Measurements from ENCODE around the gene SERAC1. TPM values are rescaled to one million over a fixed set of nuclear protein-coding genes. Genes with fewer than 3 reads are reported as not detected.

The SERAC1 gene
- total and polyA plus RNA-seq, 2 of the 4 experiments (the other 2 are of a cell fraction): 7.7 to 15.6 TPM

DNA sequence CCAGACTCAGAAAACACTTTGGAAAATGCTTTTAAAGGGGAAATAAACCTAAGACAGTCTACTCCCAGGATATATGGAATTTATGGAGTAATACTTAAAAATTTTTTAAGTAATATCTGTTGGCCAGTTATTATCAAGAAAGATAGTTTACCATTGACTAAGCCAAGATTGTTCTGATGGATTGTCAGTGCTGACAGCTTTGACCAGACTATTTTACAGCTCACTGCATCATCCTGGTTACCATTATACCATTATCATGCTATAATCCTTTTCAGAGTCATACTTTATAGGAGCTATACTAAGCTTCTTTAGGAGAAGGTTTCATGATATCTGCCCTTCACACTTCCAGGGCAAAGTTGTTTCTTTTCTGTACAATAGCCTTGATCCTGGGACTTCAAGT is 16.5 kb upstream of the SERAC1 start:
- no peak overlapping the region for H2AK5ac ChIP-seq (ENCODE audit: low read depth, low read length)
- H3K18ac ChIP-seq (ENCODE audit: low read depth, low read length): no peak overlapping the region
- no peak overlapping the region for H2BK15ac ChIP-seq (ENCODE audit: low read depth, low read length)
- no peaks in the 10 kb centered on the region for H3K9me1 ChIP-seq (ENCODE audit: insufficient read depth, low read length)
- no peak overlapping the region for H3K27ac ChIP-seq (ENCODE audit: insufficient read depth, low read length)
- no TSS peak for BruUV-seq (replicated peaks)
- H3K79me1 ChIP-seq (ENCODE audit: low read depth in 1 of 2, low read length in 2 of 2): peaks cover 3 to 9% of the 10 kb centered on the region in 2 experiments; a peak in 2 of 4 replicates
- no peak overlapping the region for H4K5ac ChIP-seq (ENCODE audit: low read depth, low read length)
- no peaks in the 10 kb centered on the region for H4K20me1 ChIP-seq (ENCODE audit: insufficient read depth, low read length)
- H3K4me2 ChIP-seq (ENCODE audit: low read depth, low read length): no peak overlapping the region
- H2BK20ac ChIP-seq (ENCODE audit: low read depth, low read length): no peak overlapping the region
- H3K36me3 ChIP-seq (ENCODE audit: control insufficient read depth, insufficient read depth, low read length): peaks cover 8% of the 10 kb centered on the region; the same call in 1 of the 2 replicates
- H3K56ac ChIP-seq (ENCODE audit: extremely low read depth, insufficient read depth, low read length): no peak overlapping the region
- no peak overlapping the region for H4K91ac ChIP-seq (ENCODE audit: insufficient read depth, low read depth, low read length)
- no peak overlapping the region for H2BK5ac ChIP-seq (ENCODE audit: low read depth, low read length, poor library complexity, severe bottlenecking)
- no peak overlapping the region for H3K23ac ChIP-seq (ENCODE audit: low read depth, low read length)
- peak; percentile 52 for DNase-seq
- POLR2A ChIA-PET (ENCODE audit: unreplicated experiment): no interaction called here
- H3K27me3 ChIP-seq (ENCODE audit: control insufficient read depth, insufficient read depth, low read length): no peaks in the 10 kb centered on the region
- no peak overlapping the region for H4K8ac ChIP-seq (ENCODE audit: low read depth in 2 of 2, low read length in 2 of 2)
- no peak for ATAC-seq (ENCODE audit: low read depth)
- dilution Hi-C loops (cut with HindIII; ENCODE audit: low sequenced_read_pairs, unreplicated experiment) (no loop called here), in situ Hi-C loops (cut with MboI; ENCODE audit: low sequenced_read_pairs) (no loop called here), intact Hi-C loops (cut with micrococcal nuclease) (no loop called here)
- no peak overlapping the region for H3K4ac ChIP-seq (ENCODE audit: low read depth, low read length)
- no peak overlapping the region for H2BK120ac ChIP-seq (ENCODE audit: low read depth, low read length)
- no peak overlapping the region for H3K9ac ChIP-seq (ENCODE audit: low read depth, low read length)
- no peak overlapping the region for H3K14ac ChIP-seq (replicated peaks; ENCODE audit: low read depth, low read length)
- CTCF ChIA-PET: interaction anchor here (0.7 kb wide), 1 partner anchor 72 kb away, joined by 3 read pairs; no protein-coding TSS in a partner anchor
- H3K9me3 ChIP-seq (ENCODE audit: control insufficient read depth, insufficient read depth, low read length): no peaks in the 10 kb centered on the region
- no peak overlapping the region for H2AFZ ChIP-seq (replicated peaks; ENCODE audit: low read length, poor library complexity)
- H3K4me1 ChIP-seq (ENCODE audit: control insufficient read depth, insufficient read depth, low read length): no peaks in the 10 kb centered on the region
- TF ChIP-seq CEBPB (IDR thresholded peaks at IDR 0.05; ENCODE audit: low read depth, low read length) (no peak), RCOR1 (IDR thresholded peaks at IDR 0.05; ENCODE audit: insufficient replicate concordance, low read length) (no peak), SMC3 (IDR thresholded peaks at IDR 0.05; ENCODE audit: low read depth, low read length) (no peak), CTCF (conservative IDR thresholded peaks at IDR 0.05; ENCODE audit: low read depth, low read length) (no peak), RAD21 (IDR thresholded peaks at IDR 0.05; ENCODE audit: low read length) (no peak), FOS (IDR thresholded peaks at IDR 0.05; ENCODE audit: low read depth, low read length) (no peak), MAZ (IDR thresholded peaks at IDR 0.05; ENCODE audit: borderline replicate concordance, low read depth, low read length) (no peak), MXI1 (IDR thresholded peaks at IDR 0.05; ENCODE audit: borderline replicate concordance, low read depth, low read length) (no peak), ELK1 (IDR thresholded peaks at IDR 0.05; ENCODE audit: borderline replicate concordance, low read depth, low read length) (no peak), CHD1 (IDR thresholded peaks at IDR 0.05; ENCODE audit: low read depth, low read length) (no peak), RFX5 (IDR thresholded peaks at IDR 0.05; ENCODE audit: low read depth, low read length) (no peak), POLR2A (IDR thresholded peaks at IDR 0.05; ENCODE audit: low read depth, low read length) (no peak)
- TF ChIP-seq, protein P1, sequence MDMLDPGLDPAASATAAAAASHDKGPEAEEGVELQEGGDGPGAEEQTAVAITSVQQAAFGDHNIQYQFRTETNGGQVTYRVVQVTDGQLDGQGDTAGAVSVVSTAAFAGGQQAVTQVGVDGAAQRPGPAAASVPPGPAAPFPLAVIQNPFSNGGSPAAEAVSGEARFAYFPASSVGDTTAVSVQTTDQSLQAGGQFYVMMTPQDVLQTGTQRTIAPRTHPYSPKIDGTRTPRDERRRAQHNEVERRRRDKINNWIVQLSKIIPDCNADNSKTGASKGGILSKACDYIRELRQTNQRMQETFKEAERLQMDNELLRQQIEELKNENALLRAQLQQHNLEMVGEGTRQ (IDR thresholded peaks at IDR 0.05; ENCODE audit: low read depth, low read length): no peak
- H2AK9ac ChIP-seq (replicated peaks; ENCODE audit: low read depth, low read length, poor library complexity): no peak overlapping the region
- H3K4me3 ChIP-seq (ENCODE audit: insufficient read depth, low read depth, low read length): no peak overlapping the region

Data from IMR-90 (cell line).